ENCODE measurements around the gene ATP6V0B.
A peak's percentile ranks its signal among the peaks of the same experiment; 100 is the strongest.

Gene ATP6V0B
- long read RNA-seq, donor 1, transcript ATP6V0B-201 (7 exons, 944 nt) = minor isoform, 7 of 133 reads
- long read RNA-seq, donor 1, transcript ATP6V0B-205 (8 exons, 1,298 nt) = major isoform, 112 of 133 reads
- long read RNA-seq, donor 1, partial matches to known transcripts = 5 of 133 reads
- long read RNA-seq, donor 1, other reads (novel, unspliced or antisense) = 5 of 133 reads
- long read RNA-seq, donor 2, transcript ATP6V0B-213 (7 exons, 1,685 nt) = minor isoform, 5 of 106 reads
- long read RNA-seq, donor 2, transcript ATP6V0B-205 (8 exons, 1,298 nt) = major isoform, 58 of 106 reads
- long read RNA-seq, donor 2, partial matches to known transcripts = 38 of 106 reads
- long read RNA-seq, donor 2, other reads (novel, unspliced or antisense) = 0 of 106 reads
- long read RNA-seq, donor 3, transcript ATP6V0B-213 (7 exons, 1,685 nt) = minor isoform, 9 of 70 reads
- long read RNA-seq, donor 3, transcript ATP6V0B-201 (7 exons, 944 nt) = minor isoform, 5 of 70 reads
- long read RNA-seq, donor 3, transcript ATP6V0B-205 (8 exons, 1,298 nt) = major isoform, 27 of 70 reads
- long read RNA-seq, donor 3, partial matches to known transcripts = 27 of 70 reads
- long read RNA-seq, donor 3, other reads (novel, unspliced or antisense) = 0 of 70 reads
- long read RNA-seq, donor 4, transcript ATP6V0B-201 (7 exons, 944 nt) = minor isoform, 6 of 121 reads
- long read RNA-seq, donor 4, transcript ATP6V0B-213 (7 exons, 1,685 nt) = minor isoform, 8 of 121 reads
- long read RNA-seq, donor 4, transcript ATP6V0B-205 (8 exons, 1,298 nt) = major isoform, 67 of 121 reads
- long read RNA-seq, donor 4, partial matches to known transcripts = 35 of 121 reads
- long read RNA-seq, donor 4, other reads (novel, unspliced or antisense) = 0 of 121 reads
- long read RNA-seq, donor 5, transcript ATP6V0B-201 (7 exons, 944 nt) = minor isoform, 6 of 101 reads
- long read RNA-seq, donor 5, transcript ATP6V0B-205 (8 exons, 1,298 nt) = major isoform, 79 of 101 reads
- long read RNA-seq, donor 5, transcript ATP6V0B-213 (7 exons, 1,685 nt) = minor isoform, 5 of 101 reads
- long read RNA-seq, donor 5, partial matches to known transcripts = 6 of 101 reads
- long read RNA-seq, donor 5, other reads (novel, unspliced or antisense) = 0 of 101 reads
- long read RNA-seq, donor 6, transcript ATP6V0B-205 (8 exons, 1,298 nt) = major isoform, 90 of 167 reads
- long read RNA-seq, donor 6, transcript ATP6V0B-201 (7 exons, 944 nt) = minor isoform, 7 of 167 reads
- long read RNA-seq, donor 6, transcript ATP6V0B-213 (7 exons, 1,685 nt) = minor isoform, 11 of 167 reads
- long read RNA-seq, donor 6, partial matches to known transcripts = 51 of 167 reads
- long read RNA-seq, donor 6, other reads (novel, unspliced or antisense) = 0 of 167 reads
- long read RNA-seq, donor 7, transcript ATP6V0B-213 (7 exons, 1,685 nt) = minor isoform, 16 of 209 reads
- long read RNA-seq, donor 7, transcript ATP6V0B-201 (7 exons, 944 nt) = minor isoform, 9 of 209 reads
- long read RNA-seq, donor 7, transcript ATP6V0B-205 (8 exons, 1,298 nt) = major isoform, 118 of 209 reads
- long read RNA-seq, donor 7, partial matches to known transcripts = 59 of 209 reads
- long read RNA-seq, donor 7, other reads (novel, unspliced or antisense) = 0 of 209 reads
- long read RNA-seq, donor 8, transcript ATP6V0B-205 (8 exons, 1,298 nt) = major isoform, 102 of 139 reads
- long read RNA-seq, donor 8, transcript ATP6V0B-213 (7 exons, 1,685 nt) = minor isoform, 5 of 139 reads
- long read RNA-seq, donor 8, partial matches to known transcripts = 27 of 139 reads
- long read RNA-seq, donor 8, other reads (novel, unspliced or antisense) = 0 of 139 reads

DNA sequence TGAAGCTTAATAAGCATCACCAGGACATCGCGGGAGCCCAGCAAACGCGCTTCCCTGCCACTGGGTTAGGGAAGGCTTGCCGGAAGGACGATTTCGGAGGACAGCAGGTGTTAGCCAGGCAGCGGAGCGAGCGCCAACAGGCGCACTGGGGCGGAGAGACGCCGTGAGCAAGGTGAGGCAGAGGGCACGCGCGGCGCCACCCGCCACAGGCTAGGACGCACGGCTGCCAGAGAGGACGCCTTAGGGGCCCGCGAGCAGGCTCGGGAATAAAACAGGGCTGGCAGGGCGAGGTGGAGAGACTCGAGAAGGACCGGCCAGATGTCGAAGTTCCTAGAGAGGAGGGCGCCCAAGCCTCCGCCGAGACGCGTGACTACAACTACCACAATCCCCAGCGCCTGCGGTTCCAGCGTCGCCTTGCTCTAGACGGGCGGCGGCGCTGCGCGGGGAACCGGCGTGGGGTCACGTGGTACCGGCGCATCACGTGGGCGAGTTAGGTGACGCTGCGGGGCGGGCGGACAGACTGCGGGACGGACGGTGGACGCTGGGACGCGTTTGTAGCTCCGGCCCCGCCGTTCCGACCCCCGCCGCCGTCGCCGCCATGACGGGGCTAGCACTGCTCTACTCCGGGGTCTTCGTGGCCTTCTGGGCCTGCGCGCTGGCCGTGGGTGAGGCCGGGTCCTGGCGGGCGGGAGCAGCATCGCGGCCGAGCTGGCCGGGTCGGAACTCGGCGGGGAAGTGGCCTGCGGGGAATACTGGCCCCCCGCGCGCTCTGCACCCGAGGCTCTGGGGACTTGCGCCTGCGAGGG, at the start of gene ATP6V0B:
Gene ATP6V0B (plus strand): TSS at position 518 of the 806 bp plus-strand sequence. CDS start 81 bp downstream, at position 599.
- DNase-seq = peak; percentile 93

DNA sequence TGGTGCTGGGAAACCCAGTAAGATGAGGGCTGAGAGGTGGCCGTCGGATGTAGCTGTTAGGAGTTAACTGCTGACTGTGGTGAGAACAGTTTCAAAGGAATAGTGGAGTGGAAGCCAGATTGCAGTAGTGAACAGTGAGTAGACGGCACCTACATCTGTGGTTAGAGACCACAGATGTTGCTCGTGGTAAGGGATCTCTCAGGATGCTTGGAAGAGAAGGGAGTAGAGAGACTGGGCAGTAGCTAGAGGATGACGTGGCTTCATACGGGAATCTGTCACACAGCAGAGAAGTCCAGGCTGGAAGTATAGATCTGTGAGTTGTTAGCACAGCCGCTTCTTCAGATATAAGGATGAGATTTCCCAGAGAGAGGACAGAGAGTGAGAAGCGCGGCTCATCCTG, 48.9 kb upstream of the ATP6V0B start:
- no peak for DNase-seq

- DNase-seq = no peak
Observed at GRCh38 chr1:43930168-43930948, 44.4 kb upstream of the ATP6V0B start.

GRCh38 chr1:43930949-43931275, 43.8 kb upstream of the ATP6V0B start:
- DNase-seq = no peak

DNA sequence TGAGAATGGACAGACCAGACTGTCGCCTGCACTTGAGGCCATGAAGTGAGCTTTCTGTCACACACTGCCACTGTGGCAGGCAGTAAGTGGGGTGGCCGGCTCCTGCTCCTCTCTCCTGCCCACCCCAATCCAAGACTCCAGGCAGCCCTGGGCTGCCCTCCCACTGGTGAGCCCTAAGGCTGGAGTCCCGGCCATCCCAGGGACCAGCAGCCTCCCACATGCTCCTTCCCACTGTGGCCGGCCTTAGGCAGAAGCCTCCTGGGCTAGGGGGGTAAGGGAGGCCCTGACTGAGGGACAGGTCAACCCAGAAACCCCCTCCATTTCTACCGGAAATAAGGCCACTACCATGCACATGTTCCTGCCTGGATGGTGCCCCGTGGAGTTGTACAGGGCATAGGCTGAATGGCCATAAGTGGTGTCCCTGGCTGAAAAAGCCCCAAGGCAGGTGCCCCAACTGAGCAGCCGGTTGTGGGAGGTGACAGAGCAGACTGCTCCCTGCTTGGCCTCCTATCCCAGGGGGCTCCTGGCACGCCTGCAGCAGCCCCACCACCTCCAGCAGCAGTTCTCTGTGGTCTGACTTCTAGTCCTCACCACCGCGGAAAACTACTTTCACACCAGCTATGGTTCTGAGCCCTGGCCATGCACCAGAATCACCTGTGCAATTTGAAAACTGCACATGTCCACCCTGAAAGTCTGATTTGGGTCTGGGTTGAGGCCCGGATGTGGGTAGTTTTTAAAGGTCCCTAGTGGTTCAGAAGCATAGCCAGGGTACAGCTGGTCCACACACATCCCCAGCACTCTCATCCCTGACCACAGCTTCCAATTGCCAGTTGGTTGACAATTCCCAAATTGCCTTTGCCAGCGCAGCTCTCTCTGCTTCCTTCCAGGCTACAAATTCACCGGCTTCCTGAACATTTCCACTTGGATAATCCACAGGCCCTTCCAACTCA, 42.8 kb upstream of the ATP6V0B start:
- no peak for DNase-seq

DNA sequence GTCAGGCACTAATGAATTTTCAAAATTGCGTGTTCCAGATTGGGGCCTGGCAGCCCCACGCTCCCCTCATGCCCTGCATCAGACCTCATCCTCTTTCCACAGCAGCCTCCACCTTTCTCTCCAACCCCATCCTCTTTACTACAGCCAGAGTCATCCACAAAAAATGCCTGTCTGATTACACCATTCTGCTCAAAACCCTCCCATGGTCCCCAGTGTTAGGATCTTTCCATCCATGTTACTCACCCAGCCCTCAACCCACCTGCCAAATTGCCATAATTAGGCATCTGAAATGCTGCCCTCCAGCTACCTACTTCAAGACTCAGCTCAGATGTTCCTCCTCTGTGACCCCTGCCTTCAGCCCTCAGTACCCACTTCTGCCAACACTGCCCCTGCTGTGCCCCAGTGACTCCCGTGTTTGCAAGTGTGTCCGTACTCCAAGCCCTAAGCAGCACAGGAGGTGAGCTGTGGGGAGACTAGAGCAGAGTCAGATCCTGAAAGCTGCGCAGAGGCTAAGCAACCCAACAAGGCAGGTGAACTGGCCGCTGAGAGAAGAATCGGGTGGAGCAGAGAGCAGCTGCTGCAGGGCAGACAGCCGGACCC, 41.9 kb upstream of the ATP6V0B start:
- no peak for DNase-seq

- DNase-seq = peak; percentile 79
Observed at GRCh38 chr1:43933386-43934100, 41.2 kb upstream of the ATP6V0B start, which contains the start of gene ARTN. TSS of gene ARTN (plus strand) at chr1:43933801. CDS start at chr1:43935657, 1,856 bp downstream.

- DNase-seq = peak; percentile 67
Observed at GRCh38 chr1:43934101-43934985, 40.4 kb upstream of the ATP6V0B start.

GRCh38 chr1:43934986-43935324, 39.8 kb upstream of the ATP6V0B start:
- no peak for DNase-seq

DNA sequence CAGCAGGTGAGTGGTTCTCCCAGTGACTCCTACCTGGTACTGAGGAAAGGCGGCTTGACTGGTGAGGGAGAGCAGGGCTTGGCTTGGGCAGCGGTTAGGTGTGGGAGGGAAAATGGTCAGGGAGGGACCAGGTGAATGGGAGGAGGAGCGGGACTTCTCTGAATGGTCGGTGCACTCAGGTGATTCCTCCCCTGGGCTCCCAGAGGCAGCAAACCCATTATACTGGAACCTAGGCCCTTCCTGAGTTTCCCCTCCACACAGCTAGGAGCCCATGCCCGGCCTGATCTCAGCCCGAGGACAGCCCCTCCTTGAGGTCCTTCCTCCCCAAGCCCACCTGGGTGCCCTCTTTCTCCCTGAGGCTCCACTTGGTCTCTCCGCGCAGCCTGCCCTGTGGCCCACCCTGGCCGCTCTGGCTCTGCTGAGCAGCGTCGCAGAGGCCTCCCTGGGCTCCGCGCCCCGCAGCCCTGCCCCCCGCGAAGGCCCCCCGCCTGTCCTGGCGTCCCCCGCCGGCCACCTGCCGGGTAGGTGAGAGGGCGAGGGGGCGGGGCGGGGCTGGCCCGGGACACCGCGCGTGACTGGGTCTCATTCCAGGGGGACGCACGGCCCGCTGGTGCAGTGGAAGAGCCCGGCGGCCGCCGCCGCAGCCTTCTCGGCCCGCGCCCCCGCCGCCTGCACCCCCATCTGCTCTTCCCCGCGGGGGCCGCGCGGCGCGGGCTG, 38.9 kb upstream of the ATP6V0B start:
- peak; percentile 54 for DNase-seq

DNA sequence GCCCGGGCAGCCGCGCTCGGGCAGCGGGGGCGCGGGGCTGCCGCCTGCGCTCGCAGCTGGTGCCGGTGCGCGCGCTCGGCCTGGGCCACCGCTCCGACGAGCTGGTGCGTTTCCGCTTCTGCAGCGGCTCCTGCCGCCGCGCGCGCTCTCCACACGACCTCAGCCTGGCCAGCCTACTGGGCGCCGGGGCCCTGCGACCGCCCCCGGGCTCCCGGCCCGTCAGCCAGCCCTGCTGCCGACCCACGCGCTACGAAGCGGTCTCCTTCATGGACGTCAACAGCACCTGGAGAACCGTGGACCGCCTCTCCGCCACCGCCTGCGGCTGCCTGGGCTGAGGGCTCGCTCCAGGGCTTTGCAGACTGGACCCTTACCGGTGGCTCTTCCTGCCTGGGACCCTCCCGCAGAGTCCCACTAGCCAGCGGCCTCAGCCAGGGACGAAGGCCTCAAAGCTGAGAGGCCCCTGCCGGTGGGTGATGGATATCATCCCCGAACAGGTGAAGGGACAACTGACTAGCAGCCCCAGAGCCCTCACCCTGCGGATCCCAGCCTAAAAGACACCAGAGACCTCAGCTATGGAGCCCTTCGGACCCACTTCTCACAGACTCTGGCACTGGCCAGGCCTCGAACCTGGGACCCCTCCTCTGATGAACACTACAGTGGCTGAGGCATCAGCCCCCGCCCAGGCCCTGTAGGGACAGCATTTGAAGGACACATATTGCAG, 38.2 kb upstream of the ATP6V0B start:
- DNase-seq = peak; percentile 74

DNA sequence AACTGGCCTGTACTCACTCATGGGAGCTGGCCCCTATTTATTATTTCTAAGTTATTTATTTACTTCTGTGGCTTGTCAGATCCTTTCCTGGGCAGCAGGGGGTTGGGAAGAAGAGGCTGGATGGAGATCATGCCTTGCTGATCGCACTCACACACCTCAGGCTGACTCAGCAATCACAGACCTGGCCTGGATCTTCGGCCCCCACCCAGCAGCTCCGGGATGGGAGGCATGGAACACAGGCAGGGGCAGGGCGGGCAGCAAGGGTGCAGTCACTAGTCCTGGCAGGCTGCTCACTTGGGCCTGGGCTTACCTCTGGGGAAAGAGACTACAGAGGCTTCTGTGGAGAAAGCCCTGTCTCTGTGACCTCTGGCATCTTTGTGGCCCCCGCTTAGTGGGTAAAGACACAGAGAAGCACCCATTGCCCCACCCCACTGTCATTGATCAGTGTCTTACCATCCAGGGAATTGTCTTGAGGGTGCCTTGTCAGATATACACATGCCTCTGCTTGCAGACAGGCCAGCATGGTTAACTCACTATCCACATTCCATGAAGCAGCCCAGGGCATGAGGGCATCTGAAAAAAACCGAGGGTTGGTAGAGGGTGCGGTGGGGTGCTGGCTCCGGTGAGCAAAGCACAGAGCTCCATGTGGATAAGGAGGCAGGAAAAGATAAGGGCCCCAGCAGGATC, 37.4 kb upstream of the ATP6V0B start:
- DNase-seq = no peak

DNA sequence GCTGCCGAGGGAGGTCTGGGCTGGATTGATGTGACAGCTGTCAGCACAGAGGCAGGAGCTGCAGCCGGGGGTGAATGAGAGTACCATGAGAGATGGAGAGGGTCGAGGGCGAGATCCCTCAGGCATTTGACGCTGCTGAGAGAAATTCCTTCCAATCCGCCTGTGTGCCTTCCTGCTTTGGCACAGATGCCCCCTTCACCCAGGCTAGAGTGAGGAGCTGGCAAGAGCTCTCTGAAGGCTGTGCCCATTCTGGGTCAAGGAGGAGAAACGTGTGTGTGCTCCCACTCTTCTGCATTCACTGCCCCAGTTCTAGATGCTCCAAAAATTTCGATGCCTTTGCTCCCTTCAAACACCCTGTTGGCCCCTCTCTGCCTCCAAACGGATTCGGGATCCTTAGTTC, 36.4 kb upstream of the ATP6V0B start:
- DNase-seq = no peak

DNA sequence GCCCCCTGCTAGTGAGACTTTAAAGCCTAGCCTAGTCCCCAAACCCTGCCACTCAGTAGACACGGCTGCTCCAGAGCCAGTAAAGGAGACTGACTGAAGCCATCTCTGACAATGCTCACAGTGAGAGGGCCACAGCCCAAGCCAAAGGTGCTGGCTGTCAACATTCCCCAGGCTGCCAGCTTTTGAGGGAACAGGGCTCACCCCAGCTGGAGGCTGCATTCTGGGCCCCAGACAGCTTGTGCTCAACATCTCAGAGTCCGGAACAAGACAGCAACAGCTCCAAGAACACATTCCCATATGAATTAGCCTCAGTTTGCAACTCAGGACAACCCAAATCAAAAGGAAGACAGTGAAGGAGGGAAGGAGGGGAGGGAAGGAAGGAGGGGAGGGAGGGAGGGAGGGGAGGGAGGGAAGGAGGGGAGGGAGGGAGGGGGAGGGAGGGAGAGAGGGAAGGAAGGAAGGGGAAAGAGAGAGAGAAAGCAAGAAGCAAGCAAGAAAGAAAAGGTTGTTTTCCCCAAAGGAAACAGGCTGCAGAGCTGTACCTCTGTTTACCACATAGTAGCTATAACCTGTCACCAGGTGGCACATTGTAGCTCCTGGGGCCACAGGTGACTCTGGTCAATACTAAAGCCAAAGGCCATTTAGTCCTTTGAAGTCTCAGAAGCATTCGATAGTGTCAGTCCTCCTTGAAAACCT, 35.7 kb upstream of the ATP6V0B start:
- no peak for DNase-seq
